Caki2 (cell line): Measurements from ENCODE around the gene RUNX2. TPM values are rescaled to one million over a fixed set of nuclear protein-coding genes. Genes with fewer than 3 reads are reported as not detected.
A peak's percentile ranks its signal among the peaks of the same experiment; 100 is the strongest.

Experiments used
- DNase-seq: peaks from one replicate; pipeline ENCODE4 v3.0.0-alpha.2; 2015; ENCODE audit warnings: low read depth
- in situ Hi-C: cut with HindIII; loops from 2 replicates; pipeline ENCODE4 v1.10.0; 2016; ENCODE audit warnings: low sequenced_read_pairs, low pct_unique_long_range_greater_than_20kb, mixed read lengths
- total RNA-seq: library from RNA; depleted of rRNA; stranded (reverse); fragments of >200 nt; shearing (Covaris generic); gene quantifications from 2 replicates; pipeline ENCODE4 v1.2.3, GENCODE V29; 2014; ENCODE audit warnings: low replicate concordance

Gene RUNX2
- total RNA-seq, 1 experiment from 2014 or later: 2.7 TPM

DNA sequence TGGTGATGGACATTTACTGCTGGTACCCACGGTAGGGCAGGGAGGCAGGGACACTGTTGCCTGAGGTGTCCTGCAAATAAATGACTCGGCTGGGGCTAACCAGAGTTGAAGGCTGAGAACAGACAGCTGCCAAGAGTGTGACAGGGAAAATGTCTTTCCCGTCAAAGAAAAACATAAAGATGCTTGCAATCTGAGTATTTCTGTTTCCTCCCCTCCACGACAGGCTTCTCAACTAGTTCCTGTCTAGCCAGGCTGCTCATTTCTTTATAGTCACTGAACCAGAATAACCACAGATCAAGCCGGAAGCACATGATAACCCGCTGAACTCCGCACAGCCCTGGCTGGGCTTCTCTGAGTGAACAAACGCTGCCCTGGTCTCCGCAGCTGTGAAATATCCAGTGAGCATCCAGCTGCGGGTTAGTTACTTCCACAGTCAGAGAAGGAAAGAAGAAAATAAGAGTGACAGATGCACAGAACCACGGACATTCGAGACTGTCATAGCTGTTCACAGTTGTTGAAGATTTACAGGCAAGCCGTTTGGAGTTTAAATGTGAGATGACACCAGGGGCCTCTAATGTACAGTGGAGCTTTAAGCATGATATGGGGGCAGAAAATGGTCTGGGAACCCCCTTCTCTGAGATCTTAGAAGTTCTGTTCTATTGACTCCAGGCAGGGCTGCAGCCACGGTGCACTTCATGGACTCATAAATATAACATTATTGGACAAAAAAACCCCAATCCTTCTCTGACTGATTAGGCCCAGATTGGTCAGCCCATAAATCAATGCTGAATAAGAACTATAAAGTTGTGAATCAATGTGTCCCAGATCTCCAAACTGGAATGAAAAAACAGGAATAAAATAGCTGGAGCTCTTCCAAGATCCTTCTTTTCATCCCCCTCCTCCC, 349.5 kb downstream of the RUNX2 start:
- peak; percentile 71 for DNase-seq
- in situ Hi-C loops: no loop called here

DNA sequence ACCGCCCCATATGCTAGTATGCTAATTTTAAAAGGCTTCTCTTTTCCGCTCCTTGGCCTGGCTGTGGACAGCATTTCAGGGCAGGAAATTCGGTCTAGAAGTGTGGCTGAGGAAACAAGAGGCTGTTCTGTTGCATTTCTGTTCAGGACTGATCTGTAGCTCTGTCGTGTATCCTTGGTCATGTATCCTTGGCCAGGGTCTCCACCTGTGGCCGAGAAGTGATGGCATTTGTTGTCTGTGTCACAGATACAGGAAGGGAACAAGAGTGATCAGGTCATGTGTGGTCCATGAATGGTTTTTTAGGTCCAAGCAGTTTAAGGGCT, 350.1 kb downstream of the RUNX2 start:
- DNase-seq: no peak
- in situ Hi-C loops: no loop called here

DNA sequence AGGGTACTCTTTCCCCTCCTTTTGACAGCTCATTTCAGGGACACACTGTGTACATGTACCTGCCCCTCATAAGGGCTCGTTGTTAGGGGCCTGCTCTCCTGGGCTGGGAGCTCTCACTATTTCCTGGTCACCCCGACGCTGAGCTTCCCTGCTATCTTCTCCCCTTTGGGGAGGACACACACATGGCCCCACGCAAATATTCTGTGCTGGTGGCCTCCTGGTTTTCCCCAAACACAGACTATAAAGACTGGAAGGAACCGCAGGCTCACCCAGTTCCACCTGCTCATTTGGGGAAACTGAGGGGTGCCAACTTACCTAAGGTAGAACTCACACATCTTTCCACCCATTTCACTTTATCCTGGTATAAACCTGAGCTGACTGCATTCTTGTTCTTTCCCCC, 351.0 kb downstream of the RUNX2 start:
- no peak for DNase-seq
- in situ Hi-C loops: no loop called here

DNA sequence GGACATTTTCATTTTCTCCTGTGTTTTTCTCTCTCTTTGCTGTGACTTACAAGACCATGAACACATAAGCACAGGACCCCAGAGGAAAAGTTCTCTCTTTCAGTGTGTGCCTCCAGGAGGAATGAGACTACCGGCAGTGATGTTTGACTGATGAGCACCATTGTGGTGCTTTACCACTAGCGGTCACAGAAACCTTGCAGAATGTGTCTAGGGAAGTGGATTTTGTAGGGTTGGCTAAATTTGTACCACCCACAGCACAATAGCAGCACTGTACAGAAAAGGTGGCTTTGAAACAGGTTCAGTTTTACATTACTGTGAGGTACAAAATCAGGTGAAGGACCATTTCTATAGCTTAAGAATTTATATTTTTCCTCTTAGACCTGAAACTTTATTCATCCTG, 351.5 kb downstream of the RUNX2 start:
- in situ Hi-C loops: no loop called here
- DNase-seq: no peak

DNA sequence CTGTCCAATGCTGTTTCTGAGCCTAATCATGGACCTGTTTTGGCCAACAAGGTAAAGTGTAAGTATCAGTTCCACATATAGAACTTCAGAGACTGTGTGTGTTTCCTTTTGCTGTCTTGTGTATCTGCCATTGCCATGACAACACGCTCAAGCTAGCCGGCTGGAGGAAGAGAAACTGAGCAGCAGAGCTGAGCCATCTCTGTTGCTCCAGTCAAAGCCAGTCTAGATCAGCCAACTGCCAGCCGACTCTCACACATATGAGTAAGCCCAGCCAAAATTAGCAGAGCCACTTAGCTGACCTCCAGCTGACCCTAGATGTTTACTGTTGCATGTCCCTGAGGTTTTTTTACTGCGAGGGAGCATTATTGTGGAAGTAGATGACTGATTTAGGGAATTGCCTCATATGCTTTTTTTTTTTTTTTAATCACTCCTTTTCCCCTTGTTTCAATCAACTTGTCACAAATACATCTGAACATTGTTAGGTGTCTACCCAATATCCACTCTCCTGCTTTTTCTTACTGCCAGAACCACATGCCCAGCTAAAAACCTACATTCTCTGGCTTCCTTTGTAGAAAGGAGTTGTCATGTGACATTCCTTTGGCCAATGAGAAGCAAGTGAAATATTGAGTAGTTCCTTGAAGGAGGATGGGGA, 353.9 kb downstream of the RUNX2 start:
- DNase-seq: peak; percentile 81
- in situ Hi-C loops: no loop called here

DNA sequence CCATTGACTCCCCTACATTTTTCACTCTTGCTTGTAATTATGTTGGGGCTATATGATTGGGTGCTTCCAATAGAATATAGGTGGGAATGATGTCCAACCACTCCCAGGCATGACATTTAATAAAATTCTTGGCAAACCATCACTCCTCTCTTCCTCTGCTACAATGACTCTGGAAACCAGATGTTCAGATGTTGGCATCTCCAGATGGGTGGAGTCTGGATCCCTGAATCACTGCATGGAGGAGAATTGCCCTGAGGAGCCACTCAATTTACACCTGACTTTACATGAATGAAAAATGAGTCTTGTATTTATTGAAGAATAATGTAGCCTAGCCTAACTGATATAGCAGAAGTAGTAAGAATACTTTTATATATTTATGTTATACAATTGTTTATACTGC, 356.3 kb downstream of the RUNX2 start:
- DNase-seq: no peak
- in situ Hi-C loops: no loop called here

DNA sequence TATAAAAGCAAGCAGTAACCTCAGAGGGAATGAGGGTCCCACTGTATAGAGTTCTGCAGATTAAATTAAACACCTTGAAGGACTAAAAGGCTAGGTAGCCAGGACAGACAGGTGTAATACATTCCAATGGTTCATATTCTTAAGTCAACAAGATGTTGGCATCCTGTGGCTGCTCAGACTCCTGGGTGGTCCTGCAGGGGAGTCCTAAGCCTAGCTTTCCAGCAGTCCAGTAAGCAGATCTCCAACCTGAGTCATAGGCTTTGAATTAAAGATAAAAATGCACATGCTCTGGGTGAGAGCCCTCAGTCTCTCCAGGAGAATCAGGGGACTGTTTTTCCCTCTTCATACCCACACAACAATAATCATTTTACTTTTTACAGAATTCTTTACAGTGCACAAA, 356.9 kb downstream of the RUNX2 start:
- in situ Hi-C loops: no loop called here
- no peak for DNase-seq

DNA sequence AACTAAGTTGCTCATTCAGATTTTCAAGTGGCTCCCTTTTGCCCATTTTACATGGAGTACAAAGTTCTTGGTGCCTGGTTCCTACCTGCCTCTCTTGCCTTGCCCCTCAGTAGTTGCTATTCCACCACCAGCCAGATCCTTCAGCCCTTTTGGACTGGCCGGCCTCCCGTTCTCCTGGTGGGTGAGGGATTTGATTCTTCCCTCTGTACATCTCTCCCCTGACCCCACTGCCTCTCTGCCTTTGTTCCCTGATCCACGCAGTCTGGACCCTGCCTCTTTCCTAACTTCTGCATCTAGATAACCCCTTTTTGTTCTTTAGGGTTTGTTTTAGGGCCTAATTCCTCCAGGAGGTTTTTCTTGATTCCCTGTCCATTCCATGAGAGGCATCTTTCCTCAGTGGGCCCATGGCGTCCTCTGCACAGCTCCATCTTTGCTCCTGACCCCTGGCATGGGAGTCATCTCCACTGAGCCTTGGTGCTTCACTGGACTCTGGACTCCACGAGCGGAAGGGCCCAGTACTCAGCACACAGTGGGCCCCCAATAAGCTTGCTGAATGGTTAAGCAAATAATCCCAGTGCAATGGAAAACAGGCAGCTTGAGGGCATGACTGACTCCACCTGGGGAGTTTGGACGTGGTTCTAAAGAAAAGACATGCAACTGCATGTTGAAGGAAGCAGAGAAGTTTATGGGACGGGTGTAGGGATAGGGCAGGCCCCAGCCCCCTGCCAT, 358.9 kb downstream of the RUNX2 start:
- in situ Hi-C loops: no loop called here
- no peak for DNase-seq

DNA sequence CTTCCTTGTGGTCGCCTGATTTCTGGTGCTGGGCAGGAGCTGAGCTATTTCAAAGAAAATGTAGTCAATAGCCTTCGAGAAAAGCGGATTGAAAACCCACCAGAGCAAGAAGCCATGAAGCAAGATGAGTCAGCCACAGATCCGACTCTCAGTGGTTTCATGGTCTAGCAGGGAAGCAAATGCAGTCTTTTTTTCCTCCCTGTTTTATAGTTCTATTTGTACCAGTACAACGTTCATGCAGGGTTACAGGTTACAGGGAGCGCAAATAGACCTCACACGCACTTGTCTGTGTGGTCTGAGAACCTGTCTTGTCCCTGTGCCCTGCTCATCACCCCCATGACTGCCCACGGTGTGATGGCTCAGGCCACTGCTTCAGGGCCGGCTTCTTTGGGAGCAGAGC, 359.4 kb downstream of the RUNX2 start:
- in situ Hi-C loops: no loop called here
- peak; percentile 69 for DNase-seq

DNA sequence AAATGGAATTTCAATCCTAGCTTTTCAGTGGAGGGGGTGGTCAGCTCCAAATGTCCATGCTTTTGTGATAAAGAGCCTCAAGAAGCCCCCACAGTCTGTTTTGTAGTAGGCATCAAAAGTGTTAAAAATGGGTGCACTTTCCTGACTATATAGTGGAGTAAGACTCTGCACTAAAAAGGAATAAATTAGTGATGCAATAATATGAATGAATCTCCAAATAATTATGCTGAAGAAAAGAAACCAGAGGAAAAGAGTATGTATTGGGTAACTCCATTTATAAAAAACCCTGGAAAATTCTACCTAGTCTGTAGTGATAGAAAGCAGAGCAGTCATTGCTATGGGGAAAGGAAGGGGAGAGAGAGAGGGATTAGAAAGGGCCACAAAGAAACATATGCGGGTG, 360.1 kb downstream of the RUNX2 start:
- no peak for DNase-seq
- in situ Hi-C loops: no loop called here

DNA sequence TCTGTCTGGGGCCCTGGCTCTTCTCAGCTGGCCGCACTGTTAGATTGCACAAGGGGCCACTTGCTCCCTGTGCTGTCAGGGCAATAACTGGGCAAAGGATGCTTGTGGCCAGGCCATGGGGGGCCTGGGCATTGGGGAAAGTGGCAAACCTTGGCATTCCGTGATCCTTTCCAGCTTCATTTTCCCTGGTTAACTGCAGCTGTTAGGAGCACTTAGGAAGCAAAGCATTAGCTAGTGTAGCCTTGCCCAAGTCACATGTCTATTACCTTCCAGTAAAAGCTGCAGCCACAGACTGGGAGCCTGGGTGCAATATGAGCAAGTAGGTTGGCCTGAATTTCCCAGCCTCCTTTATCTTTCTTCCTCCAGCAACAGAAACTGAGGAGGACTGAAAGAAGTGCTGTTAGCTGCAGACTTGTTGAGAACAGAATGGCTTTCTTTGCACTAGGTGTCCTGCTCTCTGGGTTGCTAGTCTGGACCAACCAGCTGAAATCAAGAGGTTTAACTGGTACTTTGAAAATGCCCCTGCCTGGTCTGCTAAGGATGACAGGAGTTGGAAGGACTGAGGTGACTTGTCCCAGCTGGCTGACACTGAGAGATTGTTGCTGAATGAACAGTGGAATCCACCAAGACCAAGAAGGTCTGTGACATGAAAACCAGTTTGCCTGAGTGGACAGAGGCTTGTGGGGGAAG, 361.9 kb downstream of the RUNX2 start:
- in situ Hi-C loops: no loop called here

DNA sequence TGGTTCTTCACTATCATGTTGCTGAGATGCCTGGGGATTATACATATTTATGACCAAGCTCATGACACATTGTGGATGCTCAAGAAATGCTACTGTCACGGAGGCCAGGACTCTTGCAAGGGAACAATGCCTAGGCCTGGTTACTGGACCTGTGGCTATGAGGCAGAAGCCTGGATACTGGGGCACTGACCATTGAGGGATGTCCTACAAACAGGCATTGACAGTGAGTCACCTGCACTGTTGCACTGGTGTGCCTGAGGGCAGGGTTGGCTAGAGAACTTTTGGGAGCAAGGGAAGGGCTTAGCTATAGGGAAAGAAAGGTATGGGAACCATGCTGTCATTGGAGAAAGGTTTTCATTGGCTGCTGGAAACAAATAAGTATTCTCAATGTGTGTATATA, 362.7 kb downstream of the RUNX2 start:
- in situ Hi-C loops: no loop called here
- no peak for DNase-seq

More for the DNA sequence above, 361.9 kb downstream of the RUNX2 start:
- DNase-seq: no peak

DNA sequence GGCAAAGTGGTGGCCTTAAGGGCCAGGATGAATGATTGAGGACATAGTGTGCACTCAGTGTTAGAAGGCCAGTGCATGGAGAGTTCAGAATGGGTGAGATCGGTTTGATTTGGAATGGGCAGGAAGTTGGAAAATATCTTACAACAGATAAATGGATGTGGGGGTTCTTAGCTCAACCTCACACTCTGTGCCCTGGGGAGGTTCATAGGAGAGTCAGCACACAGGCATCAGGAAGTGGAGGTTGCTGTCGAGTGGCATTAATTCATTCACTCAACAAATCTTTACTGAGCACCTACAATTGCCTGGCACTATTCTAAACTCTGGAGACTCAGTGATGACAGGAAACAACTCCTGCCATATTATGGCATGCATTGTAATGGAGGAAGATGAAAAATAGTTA, 363.3 kb downstream of the RUNX2 start:
- in situ Hi-C loops: no loop called here
- DNase-seq: no peak

DNA sequence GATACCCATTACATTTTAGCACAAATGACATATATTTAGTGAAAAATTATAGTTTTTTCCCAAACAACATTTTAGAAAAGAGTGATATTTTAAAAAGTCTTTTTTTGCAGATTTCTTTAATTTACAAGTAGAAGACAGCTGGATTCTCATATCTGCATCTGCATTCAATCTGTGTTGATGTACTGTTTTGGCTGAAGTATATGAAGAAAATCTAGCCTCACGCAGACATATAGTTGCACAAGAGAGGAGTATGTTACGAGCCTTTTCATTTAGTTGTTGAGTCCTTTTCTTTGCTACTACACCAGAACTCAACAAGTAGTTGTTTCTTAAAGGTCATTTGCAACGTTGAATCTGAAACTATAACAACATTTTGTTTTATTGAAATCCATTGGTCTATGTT, 363.9 kb downstream of the RUNX2 start:
- DNase-seq: no peak
- in situ Hi-C loops: no loop called here

DNA sequence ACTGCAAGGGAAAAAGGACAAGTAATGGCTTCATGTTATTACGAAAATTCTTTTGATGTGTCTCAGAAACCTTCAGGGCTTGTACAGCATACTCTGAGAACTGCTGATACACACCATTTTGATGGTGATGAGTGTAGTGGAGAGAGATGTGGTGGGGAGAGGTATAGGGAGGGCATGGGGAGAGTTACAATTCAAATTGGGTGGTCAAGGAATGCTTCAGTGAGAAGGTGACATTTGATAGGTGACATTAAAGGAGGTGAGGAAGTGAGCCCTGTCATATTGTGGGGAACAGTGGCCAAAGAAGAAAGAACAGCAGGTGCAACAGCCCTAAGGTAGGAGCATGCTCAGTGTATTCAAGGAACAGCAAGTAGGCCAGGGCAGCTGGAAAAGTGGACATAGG, 368.6 kb downstream of the RUNX2 start:
- in situ Hi-C loops: no loop called here
- no peak for DNase-seq

DNA sequence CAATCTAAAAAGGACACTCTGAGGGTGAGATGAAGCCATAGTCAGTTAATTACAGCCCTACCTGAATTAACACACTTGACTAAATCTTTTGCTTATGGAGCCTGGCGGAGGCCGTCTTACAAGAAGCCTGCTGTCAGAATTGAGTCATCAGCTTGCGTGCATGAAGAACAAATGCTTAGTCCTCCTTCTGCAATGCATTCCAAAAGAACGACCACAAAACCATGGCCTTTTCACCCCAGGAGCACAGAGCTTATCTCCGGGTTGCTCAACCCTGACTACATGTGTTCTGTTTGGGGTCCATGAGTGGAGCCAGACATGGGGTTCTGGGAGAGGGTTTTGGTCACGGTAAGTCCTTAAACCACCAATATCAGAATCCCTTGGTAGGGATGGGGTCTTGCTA, 369.5 kb downstream of the RUNX2 start:
- in situ Hi-C loops: no loop called here
- peak; percentile 88 for DNase-seq

DNA sequence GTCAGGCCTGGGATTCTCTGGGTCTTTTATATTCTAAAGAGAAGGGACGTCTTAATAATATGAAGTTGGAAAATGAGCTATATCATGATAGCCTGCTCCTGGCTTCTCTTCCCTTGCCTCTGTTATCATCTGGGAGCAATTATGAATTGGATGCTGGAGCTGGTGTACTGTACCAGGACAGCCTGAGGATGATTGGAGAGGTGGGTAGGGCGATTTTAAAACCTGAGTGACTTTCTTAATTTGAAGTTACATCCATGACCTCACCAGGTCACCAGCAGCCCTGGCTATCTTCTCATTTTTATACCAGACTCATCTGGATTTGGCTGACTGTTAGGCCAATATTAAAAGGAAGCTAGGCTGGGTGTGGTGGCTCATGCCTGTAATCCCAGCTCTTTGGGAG, 369.9 kb downstream of the RUNX2 start:
- no peak for DNase-seq
- in situ Hi-C loops: no loop called here

DNA sequence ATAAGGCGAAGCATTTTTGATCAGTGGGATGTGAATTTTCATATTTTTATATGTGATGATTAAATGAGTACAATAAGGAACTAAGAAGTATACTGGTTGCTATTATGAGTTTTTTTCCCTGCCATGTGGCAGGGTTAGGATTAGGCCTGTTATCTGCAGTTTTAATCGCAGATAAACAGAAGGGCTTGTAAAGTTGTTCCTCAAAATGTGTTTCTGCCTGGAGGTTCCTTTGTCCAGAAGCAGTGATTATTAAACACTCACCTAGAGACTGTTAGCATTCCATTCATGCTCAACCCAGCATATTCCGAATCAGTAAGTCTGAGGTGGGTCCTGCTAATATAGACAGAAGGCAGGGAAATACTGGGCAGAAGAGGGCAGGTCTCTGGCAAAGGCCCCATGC, 371.5 kb downstream of the RUNX2 start:
- no peak for DNase-seq
- in situ Hi-C loops: no loop called here
